ENCODE measurements around the gene POGLUT2.
"Not testable (repeated sequence)": the region's sequence is repeated elsewhere in the genome, so short reads cannot be mapped to it uniquely, and the experiment has no call there.

Gene POGLUT2

DNA sequence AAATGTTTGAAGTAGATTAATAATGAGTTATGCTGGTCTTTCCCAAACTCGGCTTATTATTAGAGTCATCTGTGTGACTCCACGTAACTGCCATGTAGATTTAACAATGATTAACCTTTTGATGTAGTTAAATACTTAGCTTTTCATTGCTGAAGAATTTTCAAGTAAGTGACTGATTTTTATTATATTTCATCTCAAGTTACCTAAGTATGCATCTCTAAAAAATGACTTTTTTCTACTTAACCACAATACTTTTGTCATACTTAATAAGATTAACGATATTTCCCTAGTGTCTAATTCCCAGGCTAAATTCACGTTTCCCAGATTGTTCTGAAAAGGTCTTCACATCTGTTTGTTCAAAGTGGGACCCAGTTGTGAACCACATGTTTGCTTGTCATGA lies 17.9 kb upstream of the POGLUT2 start:
- H3K4me3 Mint-ChIP-seq, result no peak overlapping the region
- H3K27ac Mint-ChIP-seq, result no peak overlapping the region
- ATAC-seq (no peak), DNase-seq (ENCODE audit: low spot score in 2 of 2) (no peak)
- H3K9me3 Mint-ChIP-seq, result peaks cover 2% of the 10 kb centered on the region
- peaks cover 16% of the 10 kb centered on the region for H3K4me1 Mint-ChIP-seq
- peaks cover 65% of the 10 kb centered on the region for H3K36me3 Mint-ChIP-seq

DNA sequence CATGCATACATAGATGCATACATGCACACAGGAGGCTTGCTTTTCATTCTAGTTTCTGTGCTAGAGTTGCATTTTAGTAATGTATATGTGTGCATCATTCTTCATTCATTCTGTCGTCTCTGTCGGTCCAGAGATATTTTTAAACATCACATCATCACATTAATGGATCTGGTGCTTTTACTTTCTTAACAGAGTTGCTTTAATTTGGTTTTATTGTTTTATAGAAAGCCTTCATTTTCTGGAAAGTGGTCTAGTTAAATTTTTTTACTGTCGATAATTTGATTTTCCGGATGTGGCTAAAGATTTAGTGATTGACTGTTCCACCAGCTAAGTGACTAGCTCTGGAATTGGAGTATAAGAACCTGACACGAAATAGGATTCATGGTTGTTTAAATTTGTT lies 17.0 kb upstream of the POGLUT2 start:
- Mint-ChIP-seq H3K27ac (no peak overlapping the region), H3K4me3 (no peak overlapping the region), H3K9me3 (peaks cover 2% of the 10 kb centered on the region), H3K36me3 (peaks cover 68% of the 10 kb centered on the region), H3K4me1 (peaks cover 16% of the 10 kb centered on the region)
- DNase-seq (ENCODE audit: low spot score in 2 of 2), result no peak
- ATAC-seq, result no peak

DNA sequence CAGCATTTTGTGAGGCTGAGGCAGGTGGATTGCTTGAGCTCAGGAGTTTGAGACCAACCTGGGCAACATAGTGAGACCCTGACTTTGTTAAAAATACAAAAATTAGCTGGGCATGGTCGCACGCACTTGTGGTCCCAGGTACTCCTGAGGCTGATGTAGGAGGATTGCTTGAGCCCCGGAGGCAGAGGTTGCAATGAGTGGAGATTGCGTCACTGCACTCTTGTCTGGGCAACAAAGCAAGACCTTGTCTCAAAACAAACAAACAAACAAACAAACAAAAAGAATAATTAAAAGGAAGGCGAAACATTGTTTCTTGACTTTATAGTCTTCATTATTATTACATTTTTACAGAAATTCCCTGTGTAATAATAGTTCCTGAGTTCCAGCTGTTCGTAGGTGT lies 16.0 kb upstream of the POGLUT2 start:
- Mint-ChIP-seq H3K36me3 (peaks cover 63% of the 10 kb centered on the region), H3K4me1 (peaks cover 16% of the 10 kb centered on the region), H3K4me3 (no peak overlapping the region), H3K27ac (no peak overlapping the region), H3K9me3 (peaks cover 5% of the 10 kb centered on the region)
- no peak for ATAC-seq
- no peak for DNase-seq (ENCODE audit: low spot score in 2 of 2)

DNA sequence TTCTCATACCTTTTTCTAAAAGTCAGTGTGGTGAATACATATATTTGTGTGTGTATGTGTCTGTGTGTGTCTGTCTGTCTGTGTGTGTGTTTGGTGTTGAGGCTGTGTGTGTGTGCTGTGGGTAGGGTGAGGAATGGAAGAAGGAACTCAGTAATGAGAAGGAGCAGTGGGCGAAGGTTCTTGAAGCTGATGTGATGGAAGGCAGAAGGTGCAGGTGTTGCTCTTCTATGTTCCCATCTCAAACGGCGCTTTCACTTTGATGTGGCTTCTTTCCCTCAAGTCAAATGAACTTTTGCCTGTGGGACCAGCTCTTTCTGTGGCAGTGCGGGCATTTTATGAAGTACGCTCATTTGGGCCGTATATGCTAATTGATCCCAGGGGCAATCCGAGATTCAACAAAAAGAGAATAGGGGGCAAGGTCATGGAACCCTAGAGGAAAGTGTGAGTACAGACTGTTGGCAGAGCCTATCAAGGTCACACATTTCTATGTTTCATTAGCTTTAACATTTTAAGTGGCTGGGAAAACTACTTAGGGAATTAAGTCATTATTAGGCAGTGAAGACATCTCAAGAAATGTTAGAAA lies 15.3 kb upstream of the POGLUT2 start:
- no peak for ATAC-seq
- Mint-ChIP-seq H3K4me1 (peaks cover 13% of the 10 kb centered on the region), H3K9me3 (peaks cover 5% of the 10 kb centered on the region), H3K36me3 (peaks cover 60% of the 10 kb centered on the region), H3K4me3 (no peak overlapping the region), H3K27ac (peak overlapping the region; percentile 41)
- no peak for DNase-seq (ENCODE audit: low spot score in 2 of 2)

DNA sequence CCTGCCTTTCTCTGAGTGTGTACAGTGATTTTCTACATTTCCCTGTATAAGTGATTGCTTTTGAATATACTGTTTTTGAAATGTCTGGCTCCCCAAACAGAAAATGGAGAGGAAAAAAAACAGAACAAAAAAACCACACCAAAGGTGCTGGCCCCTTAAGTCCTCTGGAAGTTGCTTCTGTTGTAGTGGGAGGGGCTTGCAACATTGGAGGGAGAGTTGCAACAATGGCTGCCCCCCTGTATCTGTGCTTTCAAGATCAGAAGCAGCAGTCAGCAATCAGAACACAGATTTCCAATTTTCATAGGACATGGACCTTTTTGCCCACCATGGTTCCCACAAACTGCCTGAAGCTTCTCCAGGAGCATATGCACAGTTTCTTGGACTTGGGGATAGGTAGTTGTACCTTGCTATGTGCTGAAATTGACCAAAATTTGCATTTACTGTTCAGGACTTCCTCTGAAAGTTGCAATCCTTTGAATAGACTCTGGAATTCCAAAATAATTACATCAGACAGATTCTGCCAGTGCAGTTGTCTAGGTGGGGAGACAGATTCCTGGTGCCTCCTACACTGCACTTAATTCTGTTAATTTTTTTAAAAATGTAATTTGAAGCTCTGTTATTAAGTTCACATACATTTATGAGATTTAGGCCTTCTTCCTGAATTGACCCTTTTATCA lies 14.0 kb upstream of the POGLUT2 start:
- H3K4me1 Mint-ChIP-seq, result peaks cover 21% of the 10 kb centered on the region

DNA sequence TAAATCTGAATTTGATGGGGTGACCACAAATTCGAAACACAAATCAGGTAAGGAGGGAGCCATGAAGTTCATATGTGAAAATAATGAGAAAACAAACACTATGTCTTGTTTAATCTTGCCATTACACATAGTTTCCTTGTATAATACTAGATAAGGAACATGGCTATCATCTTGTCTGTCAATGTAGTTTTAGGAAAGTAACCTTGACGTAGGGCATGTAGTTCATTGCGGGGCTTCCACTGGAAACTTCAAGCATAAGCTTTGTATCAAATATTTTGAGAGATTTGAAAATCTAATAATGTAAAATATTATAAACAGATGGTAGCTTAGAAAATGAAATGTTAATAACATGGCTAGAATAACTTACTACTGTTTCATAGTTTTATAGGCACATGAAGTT lies 8.9 kb upstream of the POGLUT2 start:
- Mint-ChIP-seq H3K4me3 (no peak overlapping the region), H3K27ac (no peak overlapping the region), H3K4me1 (peaks cover 17% of the 10 kb centered on the region), H3K36me3 (peaks cover 33% of the 10 kb centered on the region), H3K9me3 (peaks cover 5% of the 10 kb centered on the region)
- ATAC-seq, result no peak
- no peak for DNase-seq (ENCODE audit: low spot score in 2 of 2)

More for the DNA sequence above, 14.0 kb upstream of the POGLUT2 start:
- DNase-seq (ENCODE audit: low spot score in 2 of 2) (no peak), ATAC-seq (no peak)
- Mint-ChIP-seq H3K27ac (no peak overlapping the region), H3K4me3 (no peak overlapping the region), H3K36me3 (peaks cover 62% of the 10 kb centered on the region), H3K9me3 (peaks cover 5% of the 10 kb centered on the region)

DNA sequence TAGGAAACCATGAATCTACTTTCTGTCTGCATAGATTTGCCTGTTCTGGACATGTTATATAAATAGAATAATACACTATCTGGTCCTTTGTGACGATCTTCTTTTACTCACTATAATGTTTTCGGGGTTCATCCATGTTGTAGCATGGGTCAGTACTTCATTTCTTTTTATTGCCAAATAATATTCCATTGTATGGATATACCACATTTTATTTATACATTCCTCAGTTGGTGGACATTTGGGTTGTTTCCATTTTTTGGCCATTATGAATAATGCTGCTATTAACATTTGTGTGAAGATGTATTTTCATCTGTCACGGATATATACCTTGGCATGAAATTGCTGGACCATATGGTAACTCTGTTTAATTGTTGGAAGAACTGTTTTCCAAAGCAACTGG lies 6.9 kb upstream of the POGLUT2 start:
- Mint-ChIP-seq H3K9me3 (peaks cover 3% of the 10 kb centered on the region), H3K4me1 (peaks cover 26% of the 10 kb centered on the region), H3K36me3 (peaks cover 18% of the 10 kb centered on the region), H3K4me3 (no peak overlapping the region), H3K27ac (no peak overlapping the region)
- ATAC-seq (no peak), DNase-seq (ENCODE audit: low spot score in 2 of 2) (no peak)

DNA sequence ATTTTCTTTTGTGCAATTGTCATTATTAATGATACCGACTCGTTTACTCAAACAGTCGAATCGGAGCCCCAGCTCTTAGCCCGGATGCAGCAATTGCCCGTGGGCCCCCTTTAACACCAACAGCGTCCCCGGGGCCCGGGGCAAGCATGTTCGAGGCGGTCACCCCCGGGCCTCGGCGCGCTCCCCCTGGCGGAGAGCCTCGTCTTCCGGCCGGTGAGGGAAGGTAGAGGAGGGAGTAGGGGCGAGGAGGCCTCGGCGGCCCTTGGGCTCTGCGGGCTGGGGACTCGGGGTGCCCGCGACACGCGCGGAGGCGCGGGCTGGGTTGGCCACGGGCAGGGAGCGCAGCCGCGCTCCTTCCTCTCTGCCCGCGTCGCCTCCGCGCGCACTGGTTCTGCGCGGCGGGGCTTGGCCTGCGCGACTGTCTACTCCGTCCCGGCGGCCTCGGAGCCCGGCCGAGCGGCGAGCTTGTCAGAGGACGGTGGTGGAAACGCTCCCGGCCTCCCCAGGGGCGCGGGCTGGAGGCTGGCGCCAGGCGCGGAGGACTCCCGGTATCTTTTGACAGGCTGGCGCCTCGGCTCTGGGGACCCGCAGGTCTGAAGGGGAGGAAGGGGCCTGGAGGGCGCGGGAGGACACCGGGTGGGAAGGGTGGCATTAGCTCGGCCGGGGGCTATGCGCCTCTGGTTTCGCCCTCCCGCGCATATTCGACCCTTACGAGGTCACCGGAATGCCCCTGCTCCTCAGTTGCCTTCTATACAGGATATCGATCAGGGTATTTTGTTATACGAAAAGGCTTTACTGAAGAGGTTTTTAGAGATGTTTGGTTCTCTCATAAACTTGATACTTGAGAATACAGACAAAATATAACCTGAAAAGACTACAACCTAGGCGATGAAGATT lies 1.6 kb upstream of the POGLUT2 start:
- Mint-ChIP-seq H3K9me3 (no peaks in the 10 kb centered on the region), H3K4me1 (peaks cover 20% of the 10 kb centered on the region), H3K36me3 (peaks cover 5% of the 10 kb centered on the region), H3K4me3 (peak overlapping the region; percentile 90), H3K27ac (peak overlapping the region; percentile 65)
- peak; percentile 84 to 92 for DNase-seq (ENCODE audit: low spot score in 2 of 2)
- ATAC-seq, result peak; percentile 91

DNA sequence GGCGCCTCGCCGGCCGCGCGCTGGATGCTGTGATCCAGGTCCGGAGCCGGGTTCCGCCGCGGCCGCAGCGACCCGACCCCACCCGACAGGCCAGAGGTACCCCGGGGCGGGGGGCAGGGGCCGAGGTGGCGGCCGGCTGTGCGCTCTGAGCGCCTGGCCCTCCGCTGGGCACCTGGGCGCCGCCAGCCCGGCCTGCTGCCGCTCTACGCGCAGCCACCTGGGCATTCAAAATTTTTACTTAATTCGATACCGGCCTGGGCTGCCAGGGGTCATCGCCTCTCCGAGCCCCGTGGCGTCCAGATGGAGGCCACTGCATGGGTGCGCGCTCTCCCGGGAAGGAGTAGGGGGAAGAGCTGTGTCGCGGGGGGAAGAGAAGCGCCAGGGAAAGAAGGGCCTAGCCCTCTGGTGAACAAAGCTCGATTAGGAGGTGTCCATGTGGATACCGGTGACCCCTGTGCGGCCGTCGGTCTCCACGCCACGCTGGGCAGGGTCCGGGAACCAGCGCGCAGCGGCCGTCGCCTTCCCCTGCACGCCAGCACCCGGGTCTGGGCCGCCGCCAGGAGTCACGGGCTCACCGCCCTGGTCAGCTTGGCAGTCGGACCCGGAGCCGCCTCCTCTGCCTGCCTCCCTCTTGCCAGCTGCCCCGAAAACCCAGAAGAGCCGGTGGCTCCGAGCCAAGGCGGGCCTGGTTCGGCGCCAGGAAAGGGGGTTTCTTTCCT lies 809 bp upstream of the POGLUT2 start:
- Mint-ChIP-seq H3K4me3 (peak overlapping the region; percentile 90), H3K36me3 (peaks cover 13% of the 10 kb centered on the region), H3K27ac (peak overlapping the region; percentile 65), H3K9me3 (no peaks in the 10 kb centered on the region), H3K4me1 (peaks cover 20% of the 10 kb centered on the region)
- peak; percentile 7 for ATAC-seq
- peak in 1 of 2 donors; percentile 19 for DNase-seq (ENCODE audit: low spot score in 2 of 2)

DNA sequence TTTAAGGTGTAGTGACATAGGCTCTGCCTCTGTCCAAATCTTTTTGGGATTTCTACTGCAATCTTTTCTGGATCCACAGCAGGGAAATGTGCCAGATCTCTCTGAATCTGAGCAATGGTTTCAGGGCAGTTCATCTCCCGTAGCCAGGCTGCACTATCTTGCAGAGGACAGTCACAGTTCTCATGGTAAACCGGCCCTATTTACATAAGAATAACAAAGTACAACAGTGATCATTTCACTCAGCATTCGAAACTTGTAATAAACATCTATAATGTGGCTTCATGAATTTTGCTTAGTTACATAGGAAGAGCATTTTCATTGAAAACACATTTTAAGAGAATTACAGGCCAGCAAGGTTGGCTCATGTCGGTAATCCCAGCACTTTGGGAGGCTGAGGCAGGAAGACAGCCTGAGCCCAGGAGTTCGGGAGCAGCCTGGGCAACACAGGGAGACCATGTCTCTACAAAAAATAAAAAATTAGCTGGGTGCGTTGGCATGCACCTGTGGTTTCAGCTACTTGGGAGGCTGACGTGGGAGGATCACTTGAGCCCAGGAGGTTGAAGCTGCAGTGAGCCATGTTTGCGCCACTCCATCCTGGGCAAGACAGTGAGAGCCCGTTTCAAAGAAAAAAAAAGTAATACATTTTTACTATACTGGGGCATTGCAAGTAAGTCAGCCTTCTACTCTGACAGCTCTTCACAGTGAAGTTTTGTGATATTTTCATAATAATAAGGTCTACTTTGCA lies 5.0 kb downstream of the POGLUT2 start:
- H3K27ac Mint-ChIP-seq, result no peak overlapping the region
- peaks cover 39% of the 10 kb centered on the region for H3K36me3 Mint-ChIP-seq
- DNase-seq (ENCODE audit: low spot score in 2 of 2) (no peak), ATAC-seq (no peak)
- no peaks in the 10 kb centered on the region for H3K9me3 Mint-ChIP-seq
- no peak overlapping the region for H3K4me3 Mint-ChIP-seq
- peaks cover 6% of the 10 kb centered on the region for H3K4me1 Mint-ChIP-seq

DNA sequence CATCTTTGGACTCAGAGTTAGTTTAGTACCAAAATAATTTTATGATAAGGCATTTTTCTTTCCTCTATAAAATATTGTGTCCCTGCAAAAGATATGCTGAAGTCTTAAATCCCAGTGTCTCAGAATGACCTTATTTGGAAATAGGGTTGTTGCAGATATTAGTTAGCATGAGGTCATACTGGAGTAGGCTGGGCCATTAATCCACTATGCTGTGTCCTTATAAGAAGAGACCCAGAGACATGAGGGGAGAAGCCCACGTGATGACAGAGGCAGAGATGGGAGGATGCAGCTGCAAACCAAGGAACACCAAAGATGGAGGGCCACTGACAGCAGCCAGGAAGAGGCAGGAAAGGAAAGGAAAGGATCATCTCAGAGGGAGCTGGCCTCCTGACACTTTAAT lies 6.4 kb downstream of the POGLUT2 start:
- no peaks in the 10 kb centered on the region for H3K9me3 Mint-ChIP-seq
- DNase-seq (ENCODE audit: low spot score in 2 of 2) (no peak), ATAC-seq (no peak)
- H3K4me3 Mint-ChIP-seq, result no peak overlapping the region
- no peak overlapping the region for H3K27ac Mint-ChIP-seq
- H3K36me3 Mint-ChIP-seq, result peaks cover 51% of the 10 kb centered on the region
- no peaks in the 10 kb centered on the region for H3K4me1 Mint-ChIP-seq

DNA sequence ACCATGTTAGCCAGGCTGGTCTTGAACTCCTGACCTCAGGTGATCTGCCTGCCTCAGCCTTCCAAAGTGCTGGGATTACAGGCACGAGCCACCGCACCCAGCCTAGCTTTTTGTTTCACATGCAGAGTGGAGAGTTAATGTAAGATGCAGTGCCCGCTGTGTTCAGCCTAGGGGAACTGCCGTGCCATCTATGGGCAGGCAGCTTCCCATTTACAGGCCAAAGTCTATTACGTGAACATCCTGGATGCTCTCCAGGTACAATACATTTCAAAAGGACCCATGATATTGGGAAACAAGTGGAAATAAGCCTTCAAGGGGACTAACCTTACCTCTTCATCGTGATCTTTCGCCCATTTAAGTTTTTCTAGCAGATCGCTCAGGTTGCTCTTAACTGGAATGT lies 10.1 kb downstream of the POGLUT2 start:
- no peaks in the 10 kb centered on the region for H3K9me3 Mint-ChIP-seq
- H3K27ac Mint-ChIP-seq, result no peak overlapping the region
- DNase-seq (ENCODE audit: low spot score in 2 of 2) (no peak), ATAC-seq (no peak)
- no peaks in the 10 kb centered on the region for H3K4me1 Mint-ChIP-seq
- H3K4me3 Mint-ChIP-seq, result no peak overlapping the region
- H3K36me3 Mint-ChIP-seq, result peaks cover 38% of the 10 kb centered on the region

DNA sequence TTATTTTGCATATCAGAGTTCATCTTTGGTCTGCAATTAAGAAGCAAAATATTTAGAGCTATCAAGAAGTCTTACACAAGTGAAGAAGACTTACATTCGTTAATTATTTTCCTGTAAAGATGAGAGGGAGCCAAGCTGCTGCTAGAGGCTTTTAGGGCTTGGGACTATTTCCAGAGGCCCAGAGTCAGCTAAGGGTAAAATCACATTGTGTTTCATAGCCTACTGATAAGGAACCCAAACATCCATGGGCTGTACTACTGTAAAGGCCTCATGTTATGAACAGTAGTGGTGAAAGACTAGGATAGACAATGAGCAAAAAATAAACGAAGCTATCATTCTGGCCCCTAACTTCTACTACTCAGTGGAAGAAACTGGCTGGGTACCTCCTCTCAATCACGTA lies 14.3 kb downstream of the POGLUT2 start:
- H3K27ac Mint-ChIP-seq, result no peak overlapping the region
- no peak for DNase-seq (ENCODE audit: low spot score in 2 of 2)
- no peak overlapping the region for H3K4me3 Mint-ChIP-seq
- no peaks in the 10 kb centered on the region for H3K9me3 Mint-ChIP-seq
- peaks cover 15% of the 10 kb centered on the region for H3K4me1 Mint-ChIP-seq
- ATAC-seq, result no peak
- peaks cover 23% of the 10 kb centered on the region for H3K36me3 Mint-ChIP-seq

DNA sequence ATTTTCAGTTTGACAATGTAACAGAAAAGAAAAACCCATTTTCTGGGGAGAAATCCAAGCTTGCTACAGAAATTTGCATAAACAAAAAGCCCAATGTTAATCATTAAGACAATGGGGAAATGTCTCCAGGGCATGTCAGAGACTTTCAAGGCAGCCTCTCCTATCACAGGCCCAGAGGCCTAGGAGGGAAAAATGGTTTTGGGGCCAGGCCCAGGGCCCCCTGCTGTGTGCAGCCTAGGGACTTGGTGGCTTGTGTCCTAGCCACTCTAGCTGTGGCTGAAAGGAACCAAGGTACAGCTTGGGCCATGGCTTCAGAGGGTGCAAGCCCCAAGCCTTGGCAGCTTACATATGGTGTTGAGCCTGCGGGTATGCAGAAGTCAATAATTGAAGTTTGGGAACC lies 17.2 kb downstream of the POGLUT2 start:
- no peak overlapping the region for H3K4me3 Mint-ChIP-seq
- H3K4me1 Mint-ChIP-seq, result peaks cover 20% of the 10 kb centered on the region
- no peak overlapping the region for H3K27ac Mint-ChIP-seq
- no peaks in the 10 kb centered on the region for H3K9me3 Mint-ChIP-seq
- ATAC-seq (no peak), DNase-seq (ENCODE audit: low spot score in 2 of 2) (no peak)
- no peaks in the 10 kb centered on the region for H3K36me3 Mint-ChIP-seq

DNA sequence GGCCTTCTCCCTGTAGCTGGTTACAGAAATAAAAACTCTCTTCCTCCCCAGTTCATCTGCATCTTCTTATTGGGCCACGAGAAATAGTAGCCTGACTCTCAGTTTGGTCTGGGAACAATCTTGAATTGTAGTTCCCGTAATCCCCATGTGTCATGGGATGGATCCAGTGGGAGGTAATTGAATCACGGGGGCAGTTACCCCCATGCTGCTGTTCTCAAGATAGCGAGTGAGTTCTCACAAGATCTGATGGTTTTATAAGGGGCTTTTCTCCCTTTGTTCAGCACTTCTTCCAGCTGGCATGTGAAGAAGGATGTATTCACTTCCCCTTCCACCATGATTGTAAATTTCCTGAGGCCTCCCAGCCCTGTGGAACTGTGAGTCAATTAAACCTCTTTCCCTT lies 18.1 kb downstream of the POGLUT2 start:
- peak overlapping the region; percentile 95 for H3K27ac Mint-ChIP-seq
- DNase-seq (ENCODE audit: low spot score in 2 of 2); H3K36me3 Mint-ChIP-seq; ATAC-seq; H3K9me3 Mint-ChIP-seq; H3K4me3 Mint-ChIP-seq: not testable (repeated sequence)
- peaks cover 20% of the 10 kb centered on the region for H3K4me1 Mint-ChIP-seq
